ENCODE data around the gene ACTN2. TPM values are rescaled to one million over a fixed set of nuclear protein-coding genes. Genes with fewer than 3 reads are reported as not detected.

Gene ACTN2
- total RNA-seq: 1.6 TPM in 1 of 2 replicates, not detected in the other

DNA sequence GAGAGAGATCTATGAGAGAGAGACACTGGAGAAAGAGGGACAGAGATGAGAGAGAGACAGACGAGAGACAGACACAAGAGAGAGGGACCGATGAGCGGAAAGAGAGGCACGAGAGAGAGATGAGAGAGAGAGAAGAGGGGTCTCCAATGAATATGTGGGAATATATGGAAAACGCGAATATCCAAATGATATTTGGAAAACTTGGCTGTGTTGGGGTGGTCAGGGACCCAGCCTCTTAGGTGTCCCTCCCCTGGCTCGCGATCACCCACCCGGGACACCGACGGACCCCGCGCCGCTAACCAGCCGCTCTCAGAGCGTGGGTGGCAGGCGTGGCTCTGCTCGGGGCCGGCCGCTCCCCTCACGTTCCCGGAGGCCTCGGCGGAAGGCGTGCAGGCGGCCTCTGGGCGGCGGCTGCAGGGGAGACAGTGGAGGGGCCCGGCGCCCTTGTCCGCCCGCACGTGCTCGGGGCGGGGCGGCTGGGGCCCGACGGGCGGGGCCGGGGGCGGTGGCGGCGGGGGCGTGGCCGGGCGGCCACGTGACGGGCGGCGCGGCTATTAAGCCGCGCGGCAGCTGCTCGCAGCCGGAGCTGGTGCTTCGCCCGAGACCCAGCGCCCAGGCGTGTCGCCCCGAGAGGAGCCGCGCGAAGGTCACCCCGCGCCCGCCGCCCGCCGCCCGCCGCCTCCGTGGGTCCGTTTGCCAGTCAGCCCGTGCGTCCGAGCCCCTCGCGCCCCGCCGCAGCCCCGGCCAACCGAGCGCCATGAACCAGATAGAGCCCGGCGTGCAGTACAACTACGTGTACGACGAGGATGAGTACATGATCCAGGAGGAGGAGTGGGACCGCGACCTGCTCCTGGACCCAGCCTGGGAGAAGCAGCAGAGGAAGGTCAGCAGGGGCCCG is at the start of gene ACTN2:
ACTN2 (plus strand) TSS at position 583 of the 898 bp plus-strand sequence; CDS start at position 758, 175 bp downstream.

DNA sequence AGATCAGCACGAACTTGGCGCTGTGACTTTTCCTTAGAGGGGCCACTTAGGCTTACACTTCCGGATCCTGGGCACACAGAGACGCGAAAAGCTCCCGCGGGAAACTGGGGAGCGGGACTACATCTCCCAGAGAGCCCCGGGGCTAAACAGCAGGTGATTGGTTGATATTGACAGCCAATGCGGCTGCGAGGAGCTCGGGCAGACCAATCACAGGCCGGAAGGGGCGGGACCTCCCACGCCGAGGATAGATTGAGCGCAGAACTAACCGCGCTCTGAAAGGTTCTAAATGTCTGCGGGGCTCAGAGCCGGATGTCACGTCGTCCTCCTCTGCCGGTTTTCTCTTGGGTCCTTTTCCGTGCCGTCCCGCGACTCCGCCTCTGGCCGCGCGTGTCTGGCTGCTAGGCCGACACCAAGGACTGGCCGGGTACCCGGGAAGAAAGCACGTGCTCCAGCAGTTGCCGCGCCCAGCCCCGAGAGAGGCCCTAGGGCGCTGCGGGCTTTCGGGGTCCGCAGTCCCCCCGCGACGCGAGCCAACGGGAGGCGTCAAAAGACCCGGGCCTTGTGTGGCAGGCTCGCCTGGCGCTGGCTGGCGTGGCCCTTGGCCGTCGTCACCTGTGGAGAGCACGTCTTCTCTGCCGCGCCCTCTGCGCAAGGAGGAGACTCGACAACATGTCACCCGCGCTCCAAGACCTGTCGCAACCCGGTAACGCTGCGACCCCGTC is 108.9 kb downstream of the ACTN2 start, which contains the start of gene MTR:
MTR (plus strand) TSS at position 258 of the 722 bp plus-strand sequence; CDS start at position 670, 412 bp downstream.

Other genes starting within 250 kb of the ACTN2 start
- gene LGALS8, start 162.5 kb upstream of the ACTN2 start, total RNA-seq: 48.4 and 71.9 TPM in 2 replicates
- gene HEATR1, start 82.0 kb upstream of the ACTN2 start, total RNA-seq: 12.7 and 20.8 TPM in 2 replicates
- 11.1 and 15.6 TPM in 2 replicates for gene MTR, start 108.8 kb downstream of the ACTN2 start, total RNA-seq

Measured in epithelial cell of alveolus of lung (primary cell).